Keratinocyte (primary cell): Measurements from ENCODE around the gene EIF3J. TPM values are rescaled to one million over a fixed set of nuclear protein-coding genes. Genes with fewer than 3 reads are reported as not detected.

ENCODE experiments used
- DNase-seq: peaks from one replicate; pipeline ENCODE4 v3.0.0-alpha.2; 2011; ENCODE audit warnings: low read depth, missing footprints, low spot score
- FAIRE-seq: peaks from 2 replicates; lab custom pipeline; 2011; peaks lifted over from hg19 to GRCh38; lab: Jason Lieb, UNC
- H2AFZ ChIP-seq: 2 replicates; pipeline ENCODE4 v1.6.0; 2012; ENCODE audit warnings: low read length, control low read depth, inconsistent platforms; ENCODE audit not compliant: control insufficient read depth
- H3K27ac ChIP-seq: 2 replicates; pipeline ENCODE4 v1.5.1; 2011; ENCODE audit warnings: low read length; ENCODE audit not compliant: control insufficient read depth, insufficient read depth
- H3K27me3 ChIP-seq: 3 replicates; pipeline ENCODE4 v1.6.0; 2011; ENCODE audit warnings: low read length; ENCODE audit not compliant: control insufficient read depth, insufficient read depth; ENCODE audit errors: extremely low read depth
- H3K36me3 ChIP-seq, 2 experiments: 2 replicates in 1 of 2; 3 replicates in 1 of 2; pipeline ENCODE4 v1.5.1; 2011; ENCODE audit warnings: low read length in 2 of 2, mild to moderate bottlenecking in 1 of 2; ENCODE audit not compliant: control insufficient read depth in 2 of 2, insufficient read depth in 2 of 2; ENCODE audit errors: extremely low read depth in 1 of 2
- H3K4me1 ChIP-seq: 3 replicates; pipeline ENCODE4 v1.5.1; 2011; ENCODE audit warnings: low read length; ENCODE audit not compliant: control insufficient read depth, insufficient read depth; ENCODE audit errors: extremely low read depth
- H3K4me2 ChIP-seq: 3 replicates; pipeline ENCODE4 v1.6.0; 2011; ENCODE audit warnings: low read depth, low read length; ENCODE audit not compliant: control insufficient read depth, insufficient read depth; ENCODE audit errors: extremely low read depth
- H3K4me3 ChIP-seq, 3 experiments: fragments of 200-600 bp in 1 of 3; sonication (generic) in 1 of 3; 2 replicates in 2 of 3; 3 replicates in 1 of 3; pipeline ENCODE4 v1.5.1; 2011 to 2016; ENCODE audit warnings: low read length in 3 of 3, mild to moderate bottlenecking in 3 of 3, control low read depth in 2 of 3, inconsistent platforms in 1 of 3, low read depth in 1 of 3, mixed read lengths in 1 of 3, mixed run types in 1 of 3, moderate library complexity in 1 of 3; ENCODE audit not compliant: control insufficient read depth in 2 of 3, insufficient read depth in 2 of 3; ENCODE audit errors: extremely low read depth in 1 of 3
- H3K79me2 ChIP-seq: 2 replicates; pipeline ENCODE4 v1.6.0; 2012; ENCODE audit warnings: low read length; ENCODE audit not compliant: control insufficient read depth, insufficient read depth
- H3K9ac ChIP-seq: 3 replicates; pipeline ENCODE4 v1.6.0; 2011; ENCODE audit warnings: low read length; ENCODE audit not compliant: control insufficient read depth, insufficient read depth; ENCODE audit errors: extremely low read depth
- H3K9me1 ChIP-seq: 3 replicates; pipeline ENCODE4 v1.6.0; 2011; ENCODE audit warnings: low read length; ENCODE audit not compliant: control insufficient read depth, insufficient read depth; ENCODE audit errors: extremely low read depth
- H3K9me3 ChIP-seq: 2 replicates; pipeline ENCODE4 v1.5.1; 2012; ENCODE audit warnings: low read depth, low read length; ENCODE audit not compliant: control insufficient read depth
- H4K20me1 ChIP-seq: 3 replicates; pipeline ENCODE4 v1.6.0; 2011; ENCODE audit warnings: low read length; ENCODE audit not compliant: control insufficient read depth, insufficient read depth; ENCODE audit errors: extremely low read depth
- CTCF ChIP-seq, 3 experiments: IDR thresholded peaks in 1 of 3; conservative IDR thresholded peaks in 1 of 3; optimal IDR thresholded peaks in 1 of 3; 2 replicates in 2 of 3; 3 replicates in 1 of 3; pipeline versions ENCODE3 to v1.5.1; 2011; ENCODE audit warnings: low read length in 3 of 3, mild to moderate bottlenecking in 3 of 3, moderate library complexity in 2 of 3, control low read depth in 1 of 3, inconsistent platforms in 1 of 3; ENCODE audit not compliant: insufficient read depth in 2 of 3; ENCODE audit errors: extremely low read depth in 1 of 3
- EZH2 ChIP-seq: IDR thresholded peaks from one replicate; pipeline ENCODE4 v1.6.1; 2012; ENCODE audit warnings: inconsistent platforms, mild to moderate bottlenecking, low read length, moderate library complexity
- dilution Hi-C: fragments of 300-500 bp; cut with MboI; formaldehyde crosslinking; loops from one replicate; pipeline ENCODE4 v1.7.0; 2020; ENCODE audit warnings: low sequenced_read_pairs; ENCODE audit not compliant: extremely low pct_ligation_motif_present
- polyA plus RNA-seq, 5 experiments: library from polyadenylated mRNA; depleted of rRNA in 3 of 5; stranded (reverse) in 3 of 5; stranded (forward) in 1 of 5; unstranded in 1 of 5; fragments of >200 nt; gene quantifications; 1 replicate in 1 of 5; 2 replicates in 3 of 5; 3 replicates in 1 of 5; pipeline versions ENCODE4 v1.2.1 to v1.2.3, GENCODE V29; 2011 to 2012; ENCODE audit warnings: missing spikeins in 2 of 5, low read depth in 1 of 5, low replicate concordance in 1 of 5

Gene EIF3J
- polyA plus RNA-seq, 1 donor (not counting 4 experiments of a cell fraction or from before 2014, with no cell fraction given): 99.4 TPM

GRCh38 chr15:44500555-44500954 is 36.4 kb upstream of the EIF3J start:
- H4K20me1 ChIP-seq: no peaks in the 10 kb centered on the region
- H3K9me1 ChIP-seq: no peaks in the 10 kb centered on the region
- no peaks in the 10 kb centered on the region for H3K79me2 ChIP-seq
- peaks cover 6 to 8% of the 10 kb centered on the region in 2 experiments for H3K36me3 ChIP-seq
- H3K4me3 ChIP-seq: no peak overlapping the region
- H3K9ac ChIP-seq: no peak overlapping the region
- no peaks in the 10 kb centered on the region for H3K4me1 ChIP-seq
- DNase-seq (no peak), FAIRE-seq (no peak)
- H3K9me3 ChIP-seq: no peaks in the 10 kb centered on the region
- dilution Hi-C loops: no loop called here
- TF ChIP-seq EZH2: no peak
- no peak for TF ChIP-seq CTCF (optimal IDR thresholded peaks at IDR 0.05 in 1 of 3, IDR thresholded peaks at IDR 0.05 in 1 of 3, conservative IDR thresholded peaks at IDR 0.05 in 1 of 3; ENCODE audit: extremely low read depth in 1 of 3, insufficient read depth in 2 of 3, low read length in 3 of 3)
- H3K4me2 ChIP-seq: no peak overlapping the region
- H3K27ac ChIP-seq: no peak overlapping the region
- H3K27me3 ChIP-seq: no peaks in the 10 kb centered on the region
- H2AFZ ChIP-seq: no peak overlapping the region

GRCh38 chr15:44501768-44502366 is 35.1 kb upstream of the EIF3J start:
- Histone ChIP-seq H3K4me1 (no peaks in the 10 kb centered on the region), H3K9ac (no peak overlapping the region), H3K9me3 (no peaks in the 10 kb centered on the region), H3K27me3 (no peaks in the 10 kb centered on the region), H2AFZ (no peak overlapping the region), H3K4me3 (no peak overlapping the region), H3K36me3 (peaks cover 6 to 8% of the 10 kb centered on the region in 2 experiments), H3K9me1 (no peaks in the 10 kb centered on the region), H3K4me2 (no peak overlapping the region), H4K20me1 (no peaks in the 10 kb centered on the region), H3K27ac (no peak overlapping the region), H3K79me2 (no peaks in the 10 kb centered on the region)
- no peak for FAIRE-seq
- dilution Hi-C loops: no loop called here
- TF ChIP-seq EZH2 (no peak), CTCF (optimal IDR thresholded peaks at IDR 0.05 in 1 of 3, IDR thresholded peaks at IDR 0.05 in 1 of 3, conservative IDR thresholded peaks at IDR 0.05 in 1 of 3; ENCODE audit: extremely low read depth in 1 of 3, insufficient read depth in 2 of 3, low read length in 3 of 3) (peak in 2 of 3 experiments; percentile 40 to 50)
- no peak for DNase-seq
